Activated B cell treated with CpG ODN at 0.5 μM for 24 hours (primary cell): ENCODE measurements around the gene SLC6A17. TPM values are rescaled to one million over a fixed set of nuclear protein-coding genes. Genes with fewer than 3 reads are reported as not detected.

ENCODE experiments used
- ATAC-seq: fragments of 200-7000 bp; cut with Tn5 transposase; one replicate; pipeline ENCODE4 v1.10.0; 2021; ENCODE audit warnings: low read depth, mild to moderate bottlenecking, moderate library complexity
- CTCF ChIA-PET: fragments of 350-600 bp; sonication (Branson Sonifier 250); formaldehyde crosslinking; loops from one replicate; lab custom pipeline; 2021; ENCODE audit warnings: antibody characterized with exemption; lab: Charles Lee
- POLR2A ChIA-PET: fragments of 350-600 bp; sonication (Branson Sonifier 250); formaldehyde crosslinking; loops from one replicate; lab custom pipeline; 2021; ENCODE audit warnings: antibody characterized with exemption; lab: Charles Lee
- DNase-seq: peaks from one replicate; pipeline ENCODE4 v3.0.0; 2022
- H3K27ac Mint-ChIP-seq: one replicate; pipeline ENCODE4 v1.8.0; 2020; ENCODE audit warnings: mixed read lengths
- H3K27me3 Mint-ChIP-seq: one replicate; pipeline ENCODE4 v1.8.0; 2021; ENCODE audit warnings: mixed read lengths
- H3K36me3 Mint-ChIP-seq: one replicate; pipeline ENCODE4 v1.8.0; 2021; ENCODE audit warnings: low read depth, mixed read lengths
- H3K4me1 Mint-ChIP-seq: one replicate; pipeline ENCODE4 v1.8.0; 2021; ENCODE audit warnings: mixed read lengths
- H3K4me3 Mint-ChIP-seq: one replicate; pipeline ENCODE4 v1.8.0; 2020; ENCODE audit warnings: mild to moderate bottlenecking, mixed read lengths
- H3K9me3 Mint-ChIP-seq: one replicate; pipeline ENCODE4 v1.8.0; 2020; ENCODE audit warnings: mixed read lengths
- intact Hi-C: fragments of 100-400 bp; cut with micrococcal nuclease; formaldehyde crosslinking; loops from one replicate; pipeline ENCODE4 v1.15.1; 2024
- total RNA-seq: library from RNA; stranded (reverse); gene quantifications from 2 replicates; pipeline ENCODE4 v1.2.3, GENCODE V29; 2022
- TF ChIP-seq, protein P1 (sequence below): fragments of 200-600 bp; IDR thresholded peaks from one replicate; pipeline ENCODE4 v1.8.0; 2022; ENCODE audit warnings: antibody characterized with exemption, mild to moderate bottlenecking

The SLC6A17 gene
- total RNA-seq, 1 donor from 2014 or later: not detected

DNA sequence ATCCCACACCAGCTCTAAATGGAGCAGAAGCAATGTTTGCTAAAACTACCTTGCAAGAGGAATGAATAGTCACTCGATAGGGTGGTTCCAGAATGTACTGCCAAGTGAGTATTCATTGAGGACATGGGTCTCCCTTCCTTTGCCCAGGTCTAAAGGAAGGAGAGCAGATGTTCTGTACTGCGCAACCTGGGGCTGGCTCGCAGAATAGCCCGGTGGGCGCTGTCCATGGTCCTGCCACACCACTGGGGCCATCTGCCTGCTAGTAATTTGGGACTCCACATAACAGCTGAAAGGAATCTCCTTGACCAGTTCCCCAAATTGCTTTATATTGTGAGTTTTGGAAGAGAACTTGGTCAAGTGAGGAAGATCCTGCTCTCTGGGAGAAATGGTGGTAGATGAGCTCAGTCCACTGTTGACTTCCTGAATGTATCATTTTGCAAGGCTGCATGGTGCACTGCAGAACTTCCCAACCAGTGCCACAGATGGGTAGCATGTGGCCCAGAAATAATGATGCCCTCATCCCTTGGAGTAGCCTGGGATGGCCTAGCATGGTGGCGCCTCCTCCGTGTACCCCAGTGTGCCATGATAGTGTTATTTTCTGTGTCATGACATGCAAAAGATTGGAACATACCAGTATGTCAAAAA is 5.7 kb downstream of the SLC6A17 start:
- intact Hi-C loops: no loop called here
- H3K4me3 Mint-ChIP-seq: no peak overlapping the region
- ATAC-seq (no peak), DNase-seq (no peak)
- CTCF ChIA-PET: no interaction called here
- TF ChIP-seq, protein P1, sequence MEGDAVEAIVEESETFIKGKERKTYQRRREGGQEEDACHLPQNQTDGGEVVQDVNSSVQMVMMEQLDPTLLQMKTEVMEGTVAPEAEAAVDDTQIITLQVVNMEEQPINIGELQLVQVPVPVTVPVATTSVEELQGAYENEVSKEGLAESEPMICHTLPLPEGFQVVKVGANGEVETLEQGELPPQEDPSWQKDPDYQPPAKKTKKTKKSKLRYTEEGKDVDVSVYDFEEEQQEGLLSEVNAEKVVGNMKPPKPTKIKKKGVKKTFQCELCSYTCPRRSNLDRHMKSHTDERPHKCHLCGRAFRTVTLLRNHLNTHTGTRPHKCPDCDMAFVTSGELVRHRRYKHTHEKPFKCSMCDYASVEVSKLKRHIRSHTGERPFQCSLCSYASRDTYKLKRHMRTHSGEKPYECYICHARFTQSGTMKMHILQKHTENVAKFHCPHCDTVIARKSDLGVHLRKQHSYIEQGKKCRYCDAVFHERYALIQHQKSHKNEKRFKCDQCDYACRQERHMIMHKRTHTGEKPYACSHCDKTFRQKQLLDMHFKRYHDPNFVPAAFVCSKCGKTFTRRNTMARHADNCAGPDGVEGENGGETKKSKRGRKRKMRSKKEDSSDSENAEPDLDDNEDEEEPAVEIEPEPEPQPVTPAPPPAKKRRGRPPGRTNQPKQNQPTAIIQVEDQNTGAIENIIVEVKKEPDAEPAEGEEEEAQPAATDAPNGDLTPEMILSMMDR: no peak
- H3K27me3 Mint-ChIP-seq: peaks cover 64% of the 10 kb centered on the region
- H3K9me3 Mint-ChIP-seq: no peaks in the 10 kb centered on the region
- no peak overlapping the region for H3K27ac Mint-ChIP-seq
- H3K4me1 Mint-ChIP-seq: no peaks in the 10 kb centered on the region
- no peaks in the 10 kb centered on the region for H3K36me3 Mint-ChIP-seq
- POLR2A ChIA-PET: no interaction called here

DNA sequence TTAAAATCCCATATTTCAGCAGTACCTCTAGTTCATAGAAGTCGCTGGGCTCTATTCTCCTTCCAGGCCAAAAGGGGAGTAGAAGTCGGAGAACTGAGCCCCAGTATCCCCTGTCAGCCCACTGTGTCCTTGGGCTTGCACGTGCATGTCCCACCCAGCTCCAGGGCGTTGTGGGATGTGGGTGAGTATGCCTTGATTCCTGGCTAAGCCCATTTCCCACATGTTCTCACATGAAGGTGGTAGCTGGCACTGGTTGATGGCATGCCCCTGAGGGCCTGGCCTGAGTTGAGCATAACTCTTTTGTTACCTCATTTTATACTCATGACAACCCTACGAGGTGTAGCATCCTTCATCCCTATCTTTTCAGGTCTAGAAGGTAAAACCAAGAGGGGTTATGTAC is 8.0 kb downstream of the SLC6A17 start:
- TF ChIP-seq, protein P1: no peak
- intact Hi-C loops: no loop called here
- Mint-ChIP-seq H3K27ac (no peak overlapping the region), H3K4me1 (no peaks in the 10 kb centered on the region), H3K27me3 (peaks cover 53% of the 10 kb centered on the region), H3K36me3 (no peaks in the 10 kb centered on the region), H3K9me3 (no peaks in the 10 kb centered on the region), H3K4me3 (no peak overlapping the region)
- no peak for DNase-seq
- CTCF ChIA-PET: no interaction called here
- POLR2A ChIA-PET: no interaction called here
- ATAC-seq: no peak

DNA sequence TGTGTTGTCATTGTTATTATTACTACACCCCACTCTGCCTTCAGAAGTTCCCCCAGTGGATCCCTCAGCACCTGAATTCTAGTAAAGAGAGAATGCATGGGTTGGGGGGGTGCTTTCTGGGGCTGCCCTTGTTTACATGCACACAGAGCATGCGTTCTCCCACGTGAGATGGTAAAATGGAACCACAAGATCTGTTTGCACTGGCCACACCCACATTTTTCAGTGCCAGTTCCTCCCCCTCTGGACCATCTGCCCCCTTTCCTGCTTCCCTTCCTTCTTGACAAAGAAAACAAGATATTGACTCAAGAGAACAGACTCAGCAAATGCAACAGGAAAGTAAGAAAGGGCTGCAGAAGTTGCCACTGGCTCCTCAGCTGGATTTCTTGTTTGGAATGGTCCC is 8.9 kb downstream of the SLC6A17 start:
- ATAC-seq (no peak), DNase-seq (no peak)
- Mint-ChIP-seq H3K9me3 (no peaks in the 10 kb centered on the region), H3K27ac (no peak overlapping the region), H3K27me3 (peaks cover 55% of the 10 kb centered on the region), H3K4me1 (no peaks in the 10 kb centered on the region), H3K36me3 (no peaks in the 10 kb centered on the region), H3K4me3 (no peak overlapping the region)
- intact Hi-C loops: no loop called here
- CTCF ChIA-PET: no interaction called here
- TF ChIP-seq, protein P1: no peak
- POLR2A ChIA-PET: no interaction called here

DNA sequence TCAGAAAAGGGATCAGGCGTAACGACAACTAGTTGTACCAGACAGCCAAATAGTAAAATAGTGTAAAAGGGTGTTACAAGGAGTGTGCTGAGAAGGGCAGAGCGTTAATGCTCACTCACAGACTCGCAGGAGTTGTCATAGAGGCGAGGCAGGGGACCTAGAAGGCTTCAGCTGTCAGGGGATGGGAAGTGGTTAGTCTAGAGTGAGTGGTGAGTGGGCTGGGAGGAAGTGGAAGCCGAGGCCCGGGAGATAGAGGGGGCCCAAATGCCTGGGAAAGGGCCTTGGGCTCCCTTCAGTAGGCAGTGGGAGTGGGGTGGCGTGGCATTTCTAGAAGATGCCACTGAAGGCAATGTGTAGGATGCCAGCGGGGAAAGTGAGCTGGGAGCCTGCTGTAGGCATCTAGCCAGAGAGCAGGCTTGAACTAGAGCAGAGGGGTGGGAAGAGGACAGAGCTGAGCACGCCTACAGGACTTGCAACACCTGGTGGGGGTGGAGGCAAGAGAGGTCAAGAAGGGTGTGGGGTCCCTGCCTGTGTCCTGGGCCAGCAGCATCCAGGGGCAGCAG is 10.3 kb downstream of the SLC6A17 start:
- DNase-seq (no peak), ATAC-seq (no peak)
- Mint-ChIP-seq H3K4me3 (no peak overlapping the region), H3K9me3 (no peaks in the 10 kb centered on the region), H3K36me3 (no peaks in the 10 kb centered on the region), H3K27ac (no peak overlapping the region), H3K27me3 (peaks cover 43% of the 10 kb centered on the region), H3K4me1 (no peaks in the 10 kb centered on the region)
- CTCF ChIA-PET: no interaction called here
- TF ChIP-seq, protein P1: no peak
- POLR2A ChIA-PET: no interaction called here
- intact Hi-C loops: no loop called here

DNA sequence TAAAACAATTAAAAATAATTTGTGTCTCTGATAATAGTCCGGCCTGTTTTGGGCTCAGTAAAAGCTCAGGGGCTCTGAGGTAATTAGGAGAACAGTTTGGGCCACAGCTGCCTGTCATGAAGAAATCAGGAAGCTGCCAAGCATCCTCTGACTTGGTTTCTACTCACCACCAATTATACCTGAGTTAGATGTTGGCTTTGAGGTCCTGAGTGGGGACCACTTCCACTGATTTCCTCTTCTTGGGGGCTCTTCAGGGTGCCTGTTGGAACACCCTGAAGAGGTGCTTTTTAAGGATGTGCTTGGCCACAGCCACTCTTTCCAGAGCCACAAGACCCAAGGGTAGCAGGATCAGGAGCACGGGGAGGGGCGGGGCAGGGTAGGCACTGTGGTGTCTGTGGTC is 10.9 kb downstream of the SLC6A17 start:
- no peak for ATAC-seq

More for the DNA sequence above, 10.9 kb downstream of the SLC6A17 start:
- H3K27me3 Mint-ChIP-seq: peaks cover 42% of the 10 kb centered on the region
- no peak for DNase-seq
- no peaks in the 10 kb centered on the region for H3K36me3 Mint-ChIP-seq
- no peaks in the 10 kb centered on the region for H3K4me1 Mint-ChIP-seq
- ChIA-PET POLR2A (no interaction called here), CTCF (no interaction called here)
- TF ChIP-seq, protein P1: no peak
- intact Hi-C loops: no loop called here
- H3K4me3 Mint-ChIP-seq: no peak overlapping the region
- H3K9me3 Mint-ChIP-seq: no peaks in the 10 kb centered on the region
- no peak overlapping the region for H3K27ac Mint-ChIP-seq
